Ascending aorta (tissue), 2 donors: ENCODE measurements around the gene XRCC5. TPM values are rescaled to one million over a fixed set of nuclear protein-coding genes. Genes with fewer than 3 reads are reported as not detected.

Experiments used
- DNase-seq, 2 donors: peaks; one replicate each; pipeline ENCODE4 v3.0.0-alpha.2; 2019; ENCODE audit warnings: low spot score in 2 of 2
- H3K27ac ChIP-seq, 2 donors: fragments of 200-600 bp; sonication (generic); one replicate each; pipeline ENCODE4 v1.5.1; 2016 to 2017; ENCODE audit warnings: mild to moderate bottlenecking in 1 of 2
- H3K27me3 ChIP-seq: fragments of 200-600 bp; sonication (generic); one replicate; pipeline ENCODE4 v1.5.1; 2017
- H3K36me3 ChIP-seq, 2 donors: fragments of 200-600 bp; sonication (generic); one replicate each; pipeline ENCODE4 v1.5.1; 2016
- H3K4me1 ChIP-seq, 2 donors: fragments of 200-600 bp; sonication (generic); one replicate each; pipeline ENCODE4 v1.5.1; 2016 to 2017; ENCODE audit warnings: mild to moderate bottlenecking in 1 of 2
- H3K4me3 ChIP-seq, 2 donors: fragments of 200-600 bp; sonication (generic); one replicate each; pipeline ENCODE4 v1.5.1; 2016 to 2017; ENCODE audit warnings: mild to moderate bottlenecking in 1 of 2
- H3K9me3 ChIP-seq, 2 donors: fragments of 200-600 bp; sonication (generic); one replicate each; pipeline ENCODE4 v1.5.1; 2016
- intact Hi-C: fragments of 100-400 bp; cut with DNase I; formaldehyde crosslinking; loops from one replicate; pipeline ENCODE4 v1.15.1; 2023
- total RNA-seq: library from RNA; depleted of rRNA; stranded (reverse); fragments of >200 nt; gene quantifications from one replicate; pipeline ENCODE4 v1.1.0, GENCODE V29; 2016
- TF ChIP-seq, protein P1 (sequence below), 3 experiments: fragments of 200-600 bp in 2 of 3; fragments of 450-650 bp in 1 of 3; sonication (generic) in 2 of 3; IDR thresholded peaks; one replicate each; pipeline ENCODE4 v1.5.1; 2016 to 2019; ENCODE audit warnings: antibody characterized with exemption in 3 of 3, mild to moderate bottlenecking in 1 of 3, moderate library complexity in 1 of 3

Gene XRCC5
- total RNA-seq, 1 donor from 2014 or later, result 45.4 TPM

DNA sequence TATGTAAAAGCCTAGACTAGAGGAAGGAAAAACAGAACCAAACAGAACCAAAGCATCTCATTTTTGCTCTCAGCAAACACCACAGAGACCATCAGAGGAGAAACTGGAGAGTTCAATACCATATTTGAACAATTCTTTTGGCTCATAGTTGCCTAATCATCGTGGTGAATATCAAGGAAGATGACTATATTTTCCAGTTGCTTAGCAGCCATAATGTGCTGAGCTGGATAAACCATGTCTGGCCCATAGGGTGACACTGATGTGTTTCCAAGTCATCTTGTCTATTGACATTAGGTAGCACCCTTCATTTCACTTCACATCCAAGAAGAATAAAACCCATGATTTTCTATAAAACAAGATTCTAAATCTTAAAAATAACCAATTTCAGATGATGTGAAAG lies 5.9 kb upstream of the XRCC5 start:
- TF ChIP-seq, protein P1, sequence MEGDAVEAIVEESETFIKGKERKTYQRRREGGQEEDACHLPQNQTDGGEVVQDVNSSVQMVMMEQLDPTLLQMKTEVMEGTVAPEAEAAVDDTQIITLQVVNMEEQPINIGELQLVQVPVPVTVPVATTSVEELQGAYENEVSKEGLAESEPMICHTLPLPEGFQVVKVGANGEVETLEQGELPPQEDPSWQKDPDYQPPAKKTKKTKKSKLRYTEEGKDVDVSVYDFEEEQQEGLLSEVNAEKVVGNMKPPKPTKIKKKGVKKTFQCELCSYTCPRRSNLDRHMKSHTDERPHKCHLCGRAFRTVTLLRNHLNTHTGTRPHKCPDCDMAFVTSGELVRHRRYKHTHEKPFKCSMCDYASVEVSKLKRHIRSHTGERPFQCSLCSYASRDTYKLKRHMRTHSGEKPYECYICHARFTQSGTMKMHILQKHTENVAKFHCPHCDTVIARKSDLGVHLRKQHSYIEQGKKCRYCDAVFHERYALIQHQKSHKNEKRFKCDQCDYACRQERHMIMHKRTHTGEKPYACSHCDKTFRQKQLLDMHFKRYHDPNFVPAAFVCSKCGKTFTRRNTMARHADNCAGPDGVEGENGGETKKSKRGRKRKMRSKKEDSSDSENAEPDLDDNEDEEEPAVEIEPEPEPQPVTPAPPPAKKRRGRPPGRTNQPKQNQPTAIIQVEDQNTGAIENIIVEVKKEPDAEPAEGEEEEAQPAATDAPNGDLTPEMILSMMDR (IDR thresholded peaks at IDR 0.05), result no peak
- intact Hi-C loops, result no loop called here
- no peaks in the 10 kb centered on the region for H3K36me3 ChIP-seq
- no peaks in the 10 kb centered on the region for H3K4me1 ChIP-seq
- DNase-seq, result no peak
- H3K9me3 ChIP-seq, result no peaks in the 10 kb centered on the region
- no peak overlapping the region for H3K27ac ChIP-seq
- no peaks in the 10 kb centered on the region for H3K27me3 ChIP-seq
- no peak overlapping the region for H3K4me3 ChIP-seq

DNA sequence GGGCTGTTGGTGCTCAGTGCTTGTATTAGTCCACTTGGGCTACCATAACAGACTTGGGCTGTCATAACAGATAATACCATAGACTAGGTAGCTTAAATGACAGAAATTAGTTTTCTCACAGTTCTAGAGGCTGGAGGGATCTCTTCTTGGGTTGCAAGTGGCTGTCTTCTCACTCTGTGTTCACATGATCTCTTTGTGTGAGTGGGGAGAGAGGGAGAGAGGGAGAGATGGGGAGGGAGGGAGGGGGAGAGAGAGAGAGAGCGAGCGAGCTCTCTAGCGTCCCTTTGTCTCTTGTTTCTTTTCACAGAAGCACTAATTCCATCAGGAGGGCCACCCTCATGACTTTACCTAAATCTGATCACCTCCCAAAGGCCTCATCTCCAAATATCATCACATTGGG lies 4.5 kb upstream of the XRCC5 start:
- Histone ChIP-seq H3K4me3 (no peak overlapping the region), H3K27me3 (no peaks in the 10 kb centered on the region), H3K27ac (no peak overlapping the region), H3K4me1 (no peaks in the 10 kb centered on the region), H3K36me3 (no peaks in the 10 kb centered on the region), H3K9me3 (no peaks in the 10 kb centered on the region)
- intact Hi-C loops, result no loop called here
- no peak for DNase-seq
- TF ChIP-seq, protein P1 (IDR thresholded peaks at IDR 0.05), result no peak

DNA sequence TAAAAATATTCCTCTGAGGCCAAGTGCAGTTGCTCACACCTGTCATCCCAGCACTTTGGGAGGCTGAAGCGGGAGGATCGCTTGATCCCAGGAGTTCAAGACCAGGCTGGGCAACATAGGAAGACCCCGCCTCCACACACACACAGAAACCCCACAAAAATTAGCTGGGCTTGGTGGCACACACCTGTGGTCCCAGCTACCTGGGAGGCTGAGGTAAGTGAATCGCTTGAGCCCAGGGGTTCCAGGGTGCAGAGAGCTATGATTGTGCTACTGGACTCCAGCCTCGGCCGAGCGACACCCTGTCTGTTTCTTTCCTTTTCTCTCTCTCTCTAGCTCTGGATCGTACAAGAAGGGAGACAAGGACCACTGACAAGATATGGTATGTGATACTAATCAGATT lies 1.8 kb upstream of the XRCC5 start:
- H3K4me1 ChIP-seq, result peaks cover 3 to 12% of the 10 kb centered on the region in 2 donors
- H3K4me3 ChIP-seq, result no peak overlapping the region
- H3K36me3 ChIP-seq, result peaks cover 5 to 14% of the 10 kb centered on the region in 2 donors
- H3K27ac ChIP-seq, result no peak overlapping the region
- TF ChIP-seq, protein P1 (IDR thresholded peaks at IDR 0.05), result no peak
- H3K27me3 ChIP-seq, result no peaks in the 10 kb centered on the region
- H3K9me3 ChIP-seq, result no peaks in the 10 kb centered on the region
- DNase-seq, result no peak
- intact Hi-C loops, result no loop called here

DNA sequence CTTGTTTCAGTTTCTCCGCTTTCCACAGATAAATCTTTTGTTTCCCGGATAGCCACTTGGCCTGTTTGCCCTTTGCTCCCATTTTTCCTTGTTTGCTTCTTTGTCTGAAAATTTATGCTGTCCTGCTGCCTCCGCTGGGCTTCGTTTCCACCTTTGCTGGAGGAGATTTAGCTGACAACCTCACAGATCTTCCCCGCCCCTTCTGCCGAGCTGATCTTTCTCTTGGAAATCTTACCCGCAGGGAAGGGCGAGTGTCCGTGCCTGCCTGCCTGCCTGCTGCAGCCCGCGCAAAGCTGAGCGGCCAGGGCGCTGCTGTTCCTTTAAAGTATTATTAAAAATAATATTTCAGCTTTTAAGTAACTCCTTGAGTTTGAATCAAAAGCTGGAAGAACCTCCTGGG lies 1.4 kb upstream of the XRCC5 start:
- Histone ChIP-seq H3K9me3 (no peaks in the 10 kb centered on the region), H3K27ac (no peak overlapping the region), H3K4me3 (no peak overlapping the region), H3K27me3 (no peaks in the 10 kb centered on the region), H3K4me1 (peaks cover 3 to 12% of the 10 kb centered on the region in 2 donors), H3K36me3 (peaks cover 5 to 17% of the 10 kb centered on the region in 2 donors)
- TF ChIP-seq, protein P1 (IDR thresholded peaks at IDR 0.05), result no peak
- DNase-seq, result no peak
- intact Hi-C loops, result loop anchor here (2.0 kb wide), 1 partner anchor 27 kb away; the partner anchor contains the start of genes PECR and TMEM169

DNA sequence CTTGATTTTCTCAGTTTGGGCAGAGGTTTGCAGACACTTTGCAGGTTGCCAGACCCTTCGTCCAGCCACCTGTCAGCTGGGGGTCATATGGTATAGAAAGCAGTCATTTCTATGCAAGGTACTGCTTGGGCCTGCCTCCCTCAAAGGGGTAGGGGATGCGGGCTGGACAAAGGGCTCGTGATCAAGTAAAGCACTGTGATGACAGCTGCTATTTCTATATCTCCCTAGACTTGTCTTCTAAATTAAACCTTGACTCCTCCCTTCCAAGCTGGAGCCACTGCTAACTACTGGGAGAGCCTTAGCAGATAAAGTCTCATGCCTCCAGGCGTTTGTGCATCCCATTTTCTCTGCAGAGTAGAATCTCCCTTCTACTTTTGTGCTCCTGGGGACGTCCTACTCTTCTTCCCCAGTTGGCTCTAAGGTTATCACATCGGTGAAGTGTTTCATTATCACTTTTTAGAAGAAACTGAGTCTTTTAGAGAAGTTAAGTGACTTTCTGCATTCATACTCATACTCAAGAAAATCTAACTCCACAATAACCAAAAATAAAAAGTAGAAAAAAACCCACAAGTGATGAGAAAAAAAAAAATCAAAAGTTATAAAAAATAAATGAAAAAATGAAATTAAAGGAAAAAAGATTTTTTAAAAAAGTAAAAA lies 710 bp upstream of the XRCC5 start:
- no peak for DNase-seq
- H3K27ac ChIP-seq, result peak overlapping the region; percentile 90 to 92
- H3K27me3 ChIP-seq, result no peaks in the 10 kb centered on the region
- TF ChIP-seq, protein P1 (IDR thresholded peaks at IDR 0.05), result no peak
- H3K4me1 ChIP-seq, result peaks cover 3 to 12% of the 10 kb centered on the region in 2 donors
- intact Hi-C loops, result loop anchor here (2.0 kb wide), 1 partner anchor 28 kb away; the partner anchor contains the start of genes PECR and TMEM169
- peak overlapping the region; percentile 54 to 88 for H3K4me3 ChIP-seq
- H3K9me3 ChIP-seq, result no peaks in the 10 kb centered on the region
- peaks cover 10 to 23% of the 10 kb centered on the region in 2 donors for H3K36me3 ChIP-seq
